ENCODE results near the gene GIPC1. TPM values are rescaled to one million over a fixed set of nuclear protein-coding genes. Genes with fewer than 3 reads are reported as not detected.
"Not testable (repeated sequence)": the region's sequence is repeated elsewhere in the genome, so short reads cannot be mapped to it uniquely, and the experiment has no call there.

GIPC1 gene
- total RNA-seq, 4 donors from 2014 or later = 14.1 to 70.0 (median 36.3) TPM

- Histone ChIP-seq H3K27me3 (no peaks in the 10 kb centered on the region), H3K9me3 (no peaks in the 10 kb centered on the region), H3K4me3 (no peak overlapping the region), H3K4me1 (no peaks in the 10 kb centered on the region), H3K36me3 (no peaks in the 10 kb centered on the region), H3K27ac (no peak overlapping the region)
- intact Hi-C loops (cut with DNase I; ENCODE audit: low total_unique reads) = no loop called here
- TF ChIP-seq, protein P1, sequence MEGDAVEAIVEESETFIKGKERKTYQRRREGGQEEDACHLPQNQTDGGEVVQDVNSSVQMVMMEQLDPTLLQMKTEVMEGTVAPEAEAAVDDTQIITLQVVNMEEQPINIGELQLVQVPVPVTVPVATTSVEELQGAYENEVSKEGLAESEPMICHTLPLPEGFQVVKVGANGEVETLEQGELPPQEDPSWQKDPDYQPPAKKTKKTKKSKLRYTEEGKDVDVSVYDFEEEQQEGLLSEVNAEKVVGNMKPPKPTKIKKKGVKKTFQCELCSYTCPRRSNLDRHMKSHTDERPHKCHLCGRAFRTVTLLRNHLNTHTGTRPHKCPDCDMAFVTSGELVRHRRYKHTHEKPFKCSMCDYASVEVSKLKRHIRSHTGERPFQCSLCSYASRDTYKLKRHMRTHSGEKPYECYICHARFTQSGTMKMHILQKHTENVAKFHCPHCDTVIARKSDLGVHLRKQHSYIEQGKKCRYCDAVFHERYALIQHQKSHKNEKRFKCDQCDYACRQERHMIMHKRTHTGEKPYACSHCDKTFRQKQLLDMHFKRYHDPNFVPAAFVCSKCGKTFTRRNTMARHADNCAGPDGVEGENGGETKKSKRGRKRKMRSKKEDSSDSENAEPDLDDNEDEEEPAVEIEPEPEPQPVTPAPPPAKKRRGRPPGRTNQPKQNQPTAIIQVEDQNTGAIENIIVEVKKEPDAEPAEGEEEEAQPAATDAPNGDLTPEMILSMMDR (IDR thresholded peaks at IDR 0.05) = no peak
- TF ChIP-seq POLR2A (IDR thresholded peaks at IDR 0.05) = no peak
- no peak for DNase-seq
Measured at GRCh38 chr19:14460935-14461334, 35.0 kb downstream of the GIPC1 start.

DNA sequence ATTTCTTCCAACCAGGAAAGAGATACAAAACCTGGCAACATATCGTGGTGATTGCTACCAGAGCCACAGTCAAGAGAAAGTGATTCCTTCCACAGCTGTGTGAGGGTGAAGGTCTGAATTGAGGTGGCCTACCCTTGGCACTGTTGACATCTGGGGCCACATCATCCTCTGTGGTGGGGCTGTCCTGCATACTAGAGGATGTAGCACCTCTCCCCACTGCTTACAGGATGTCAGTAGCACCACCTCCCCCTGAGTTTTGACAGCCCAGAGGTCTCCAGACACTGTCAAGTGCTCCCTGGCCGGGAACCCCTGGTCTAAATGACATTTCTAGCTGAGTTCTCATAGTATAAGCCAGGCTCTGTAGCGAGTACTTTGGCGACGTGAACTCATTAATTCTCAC, 36.2 kb downstream of the GIPC1 start:
- Histone ChIP-seq H3K4me3 (no peak overlapping the region), H3K27ac (no peak overlapping the region), H3K9me3 (no peaks in the 10 kb centered on the region), H3K4me1 (no peaks in the 10 kb centered on the region), H3K36me3 (no peaks in the 10 kb centered on the region), H3K27me3 (no peaks in the 10 kb centered on the region)
- intact Hi-C loops (cut with DNase I; ENCODE audit: low total_unique reads) = no loop called here
- no peak for DNase-seq
- TF ChIP-seq, protein P1 (IDR thresholded peaks at IDR 0.05) = no peak
- no peak for TF ChIP-seq POLR2A (IDR thresholded peaks at IDR 0.05)

- not testable (repeated sequence) for H3K36me3 ChIP-seq
Measured at GRCh38 chr19:14452303-14452702, 43.6 kb downstream of the GIPC1 start.

DNA sequence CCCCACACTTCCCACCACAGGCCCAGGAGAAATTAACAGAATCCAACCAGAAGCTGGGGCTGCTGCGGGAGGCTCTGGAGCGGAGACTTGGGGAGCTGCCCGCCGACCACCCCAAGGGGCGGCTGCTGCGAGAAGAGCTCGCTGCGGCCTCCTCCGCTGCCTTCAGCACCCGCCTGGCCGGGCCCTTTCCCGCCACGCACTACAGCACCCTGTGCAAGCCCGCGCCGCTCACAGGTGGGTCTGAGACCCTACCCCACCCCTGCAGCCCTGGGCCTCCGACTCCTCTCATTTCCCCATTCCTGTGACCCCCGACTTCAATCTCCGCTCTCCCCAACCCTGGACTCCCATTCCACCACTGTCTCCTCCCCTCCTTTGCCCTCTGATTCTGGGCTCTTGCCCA, 45.1 kb downstream of the GIPC1 start:
- no peak for DNase-seq
- H3K27ac ChIP-seq = no peak overlapping the region
- H3K4me3 ChIP-seq = no peak overlapping the region
- no peaks in the 10 kb centered on the region for H3K36me3 ChIP-seq
- H3K4me1 ChIP-seq = no peaks in the 10 kb centered on the region
- no peaks in the 10 kb centered on the region for H3K27me3 ChIP-seq
- TF ChIP-seq, protein P1 (IDR thresholded peaks at IDR 0.05) = no peak
- TF ChIP-seq POLR2A (IDR thresholded peaks at IDR 0.05) = no peak
- intact Hi-C loops (cut with DNase I; ENCODE audit: low total_unique reads) = no loop called here
- H3K9me3 ChIP-seq = no peaks in the 10 kb centered on the region

More at GRCh38 chr19:14452303-14452702, 43.6 kb downstream of the GIPC1 start:
- intact Hi-C loops (cut with DNase I; ENCODE audit: low total_unique reads); H3K9me3 ChIP-seq; H3K27ac ChIP-seq; H3K4me1 ChIP-seq; H3K4me3 ChIP-seq; DNase-seq; H3K27me3 ChIP-seq: not testable (repeated sequence)

- H3K9me3 ChIP-seq = no peaks in the 10 kb centered on the region
- H3K27me3 ChIP-seq = no peaks in the 10 kb centered on the region
- no peaks in the 10 kb centered on the region for H3K36me3 ChIP-seq
- TF ChIP-seq, protein P1 (IDR thresholded peaks at IDR 0.05) = no peak
- no peak for TF ChIP-seq POLR2A (IDR thresholded peaks at IDR 0.05)
- intact Hi-C loops (cut with DNase I; ENCODE audit: low total_unique reads) = no loop called here
- no peak overlapping the region for H3K27ac ChIP-seq
- no peak overlapping the region for H3K4me3 ChIP-seq
- peak in 1 of 2 donors; percentile 33 for DNase-seq
- no peaks in the 10 kb centered on the region for H3K4me1 ChIP-seq
Measured at GRCh38 chr19:14450168-14450874, 45.6 kb downstream of the GIPC1 start.
